Astrocyte (in vitro differentiated cells and primary cell): Measurements from ENCODE around the gene PAFAH1B1.

Source experiments
- EZH2 ChIP-seq: IDR thresholded peaks from 2 replicates; pipeline ENCODE4 v1.6.1; 2012; ENCODE audit warnings: mild to moderate bottlenecking, low read length, inconsistent platforms; ENCODE audit not compliant: insufficient read depth
- TF ChIP-seq, protein P1 (sequence below): IDR thresholded peaks from 2 replicates; pipeline ENCODE4 v1.5.1; 2011; ENCODE audit warnings: low read depth, mild to moderate bottlenecking, inconsistent platforms, low read length, moderate library complexity; ENCODE audit not compliant: insufficient read depth

DNA sequence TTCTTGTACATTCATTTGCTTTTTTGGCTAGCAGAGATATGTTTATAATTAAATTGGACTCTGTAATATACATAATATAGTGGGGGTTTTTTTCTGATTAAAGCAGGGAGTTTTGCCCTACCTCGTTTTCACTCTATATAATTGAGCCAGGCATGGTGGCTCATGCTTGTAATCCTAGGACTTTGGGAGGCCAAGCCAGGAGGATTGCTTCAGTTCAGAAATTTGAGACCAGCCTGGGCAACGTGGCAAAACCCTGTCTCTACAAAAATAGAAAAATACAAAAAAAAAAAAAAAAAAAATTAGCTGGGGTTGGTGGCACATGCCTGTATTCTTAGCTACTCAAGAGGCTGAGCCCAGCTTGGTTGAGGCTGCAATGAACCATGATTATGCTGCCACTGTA, 42.2 kb downstream of the PAFAH1B1 start:
- TF ChIP-seq, protein P1, sequence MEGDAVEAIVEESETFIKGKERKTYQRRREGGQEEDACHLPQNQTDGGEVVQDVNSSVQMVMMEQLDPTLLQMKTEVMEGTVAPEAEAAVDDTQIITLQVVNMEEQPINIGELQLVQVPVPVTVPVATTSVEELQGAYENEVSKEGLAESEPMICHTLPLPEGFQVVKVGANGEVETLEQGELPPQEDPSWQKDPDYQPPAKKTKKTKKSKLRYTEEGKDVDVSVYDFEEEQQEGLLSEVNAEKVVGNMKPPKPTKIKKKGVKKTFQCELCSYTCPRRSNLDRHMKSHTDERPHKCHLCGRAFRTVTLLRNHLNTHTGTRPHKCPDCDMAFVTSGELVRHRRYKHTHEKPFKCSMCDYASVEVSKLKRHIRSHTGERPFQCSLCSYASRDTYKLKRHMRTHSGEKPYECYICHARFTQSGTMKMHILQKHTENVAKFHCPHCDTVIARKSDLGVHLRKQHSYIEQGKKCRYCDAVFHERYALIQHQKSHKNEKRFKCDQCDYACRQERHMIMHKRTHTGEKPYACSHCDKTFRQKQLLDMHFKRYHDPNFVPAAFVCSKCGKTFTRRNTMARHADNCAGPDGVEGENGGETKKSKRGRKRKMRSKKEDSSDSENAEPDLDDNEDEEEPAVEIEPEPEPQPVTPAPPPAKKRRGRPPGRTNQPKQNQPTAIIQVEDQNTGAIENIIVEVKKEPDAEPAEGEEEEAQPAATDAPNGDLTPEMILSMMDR, result no peak
- TF ChIP-seq EZH2, result no peak
